HEK293 (cell line): ENCODE measurements around the gene GOLGA1.
A peak's percentile ranks its signal among the peaks of the same experiment; 100 is the strongest.

Experiments
- HIC1 ChIP-seq: fragments of 450-650 bp; formaldehyde crosslinking; IDR thresholded peaks from 2 replicates; pipeline ENCODE4 v1.5.1; 2016; ENCODE audit warnings: missing biosample characterization, missing genetic modification characterization
- SP2 ChIP-seq: fragments of 450-650 bp; formaldehyde crosslinking; IDR thresholded peaks from 2 replicates; pipeline ENCODE4 v1.5.1; 2016; ENCODE audit warnings: missing biosample characterization, missing genetic modification characterization
- YY2 ChIP-seq: fragments of 450-650 bp; formaldehyde crosslinking; IDR thresholded peaks from 2 replicates; pipeline ENCODE4 v1.5.1; 2016; ENCODE audit warnings: missing biosample characterization, missing genetic modification characterization
- ZBTB6 ChIP-seq: fragments of 450-650 bp; formaldehyde crosslinking; IDR thresholded peaks from 2 replicates; pipeline ENCODE4 v1.5.1; 2017; ENCODE audit warnings: missing biosample characterization, missing genetic modification characterization
- ZNF132 ChIP-seq: fragments of 450-650 bp; formaldehyde crosslinking; IDR thresholded peaks from 2 replicates; pipeline ENCODE4 v1.5.1; 2017; ENCODE audit warnings: missing biosample characterization, missing genetic modification characterization, borderline replicate concordance
- ZNF157 ChIP-seq: fragments of 450-650 bp; formaldehyde crosslinking; IDR thresholded peaks from 2 replicates; pipeline ENCODE4 v1.5.1; 2016; ENCODE audit warnings: missing biosample characterization, missing genetic modification characterization
- ZNF174 ChIP-seq: fragments of 450-650 bp; formaldehyde crosslinking; IDR thresholded peaks from 2 replicates; pipeline ENCODE4 v1.5.0; 2017; ENCODE audit warnings: missing biosample characterization, mild to moderate bottlenecking, missing genetic modification characterization
- ZNF184 ChIP-seq: fragments of 450-650 bp; IDR thresholded peaks from 2 replicates; pipeline ENCODE4 v1.5.1; 2018; ENCODE audit warnings: missing biosample characterization, mild to moderate bottlenecking, missing genetic modification characterization
- ZNF214 ChIP-seq: fragments of 450-650 bp; formaldehyde crosslinking; IDR thresholded peaks from 2 replicates; pipeline ENCODE4 v1.5.1; 2017; ENCODE audit warnings: missing biosample characterization, mild to moderate bottlenecking, missing genetic modification characterization, borderline replicate concordance
- ZNF26 ChIP-seq: fragments of 450-650 bp; formaldehyde crosslinking; IDR thresholded peaks from 2 replicates; pipeline ENCODE4 v1.5.1; 2016; ENCODE audit warnings: missing biosample characterization, missing genetic modification characterization
- ZNF311 ChIP-seq: fragments of 450-650 bp; formaldehyde crosslinking; IDR thresholded peaks from 2 replicates; pipeline ENCODE4 v1.5.1; 2017; ENCODE audit warnings: missing biosample characterization, missing genetic modification characterization, borderline replicate concordance
- ZNF394 ChIP-seq: fragments of 450-650 bp; formaldehyde crosslinking; IDR thresholded peaks from 2 replicates; pipeline ENCODE4 v1.5.1; 2016; ENCODE audit warnings: missing biosample characterization, missing genetic modification characterization, mild to moderate bottlenecking, moderate library complexity, borderline replicate concordance
- ZNF560 ChIP-seq: fragments of 450-650 bp; formaldehyde crosslinking; IDR thresholded peaks from 2 replicates; pipeline ENCODE4 v1.5.1; 2017; ENCODE audit warnings: missing biosample characterization, missing genetic modification characterization, borderline replicate concordance
- ZNF658 ChIP-seq: fragments of 450-650 bp; formaldehyde crosslinking; IDR thresholded peaks from 2 replicates; pipeline ENCODE4; 2016; ENCODE audit warnings: missing biosample characterization, missing genetic modification characterization
- ZNF660 ChIP-seq: fragments of 450-650 bp; IDR thresholded peaks from 2 replicates; pipeline ENCODE4 v1.5.1; 2018; ENCODE audit warnings: missing biosample characterization, mild to moderate bottlenecking, missing genetic modification characterization
- ZNF777 ChIP-seq: fragments of 450-650 bp; formaldehyde crosslinking; IDR thresholded peaks from 2 replicates; pipeline ENCODE4 v1.5.1; 2017; ENCODE audit warnings: missing biosample characterization, missing genetic modification characterization, borderline replicate concordance
- TF ChIP-seq, protein P1 (sequence below): fragments of 450-650 bp; formaldehyde crosslinking; IDR thresholded peaks from 2 replicates; pipeline ENCODE4 v1.5.1; 2016; ENCODE audit warnings: missing biosample characterization, missing genetic modification characterization
- TF ChIP-seq, protein P2 (sequence below): fragments of 450-650 bp; formaldehyde crosslinking; IDR thresholded peaks from 2 replicates; pipeline ENCODE4 v1.5.1; 2016; ENCODE audit warnings: missing biosample characterization, missing genetic modification characterization
- TF ChIP-seq, protein P3 (sequence below): fragments of 450-650 bp; formaldehyde crosslinking; IDR thresholded peaks from 2 replicates; pipeline ENCODE4 v1.5.1; 2016; ENCODE audit warnings: missing biosample characterization, missing genetic modification characterization, low read depth

Gene GOLGA1

GRCh38 chr9:124861342-124862229 lies 79.3 kb downstream of the GOLGA1 start, which contains the start of the genes ARPC5L and RPL35 (continued):
- TF ChIP-seq ZBTB6 (tag by site-specific recombination) = peak; percentile 6; the same call in 1 of the 2 replicates
- TF ChIP-seq ZNF658 (tag by site-specific recombination) = no peak
- peak; percentile 55; the same call in 1 of the 2 replicates for TF ChIP-seq ZNF394 (tag by site-specific recombination)
- TF ChIP-seq ZNF184 (tag by site-specific recombination) = no peak
- TF ChIP-seq ZNF560 (tag by site-specific recombination) = no peak
- no peak for TF ChIP-seq ZNF26 (tag by site-specific recombination)
- TF ChIP-seq ZNF311 (tag by site-specific recombination) = no peak
- peak; percentile 90 for TF ChIP-seq SP2
- TF ChIP-seq ZNF214 = no peak
- TF ChIP-seq, protein P1, sequence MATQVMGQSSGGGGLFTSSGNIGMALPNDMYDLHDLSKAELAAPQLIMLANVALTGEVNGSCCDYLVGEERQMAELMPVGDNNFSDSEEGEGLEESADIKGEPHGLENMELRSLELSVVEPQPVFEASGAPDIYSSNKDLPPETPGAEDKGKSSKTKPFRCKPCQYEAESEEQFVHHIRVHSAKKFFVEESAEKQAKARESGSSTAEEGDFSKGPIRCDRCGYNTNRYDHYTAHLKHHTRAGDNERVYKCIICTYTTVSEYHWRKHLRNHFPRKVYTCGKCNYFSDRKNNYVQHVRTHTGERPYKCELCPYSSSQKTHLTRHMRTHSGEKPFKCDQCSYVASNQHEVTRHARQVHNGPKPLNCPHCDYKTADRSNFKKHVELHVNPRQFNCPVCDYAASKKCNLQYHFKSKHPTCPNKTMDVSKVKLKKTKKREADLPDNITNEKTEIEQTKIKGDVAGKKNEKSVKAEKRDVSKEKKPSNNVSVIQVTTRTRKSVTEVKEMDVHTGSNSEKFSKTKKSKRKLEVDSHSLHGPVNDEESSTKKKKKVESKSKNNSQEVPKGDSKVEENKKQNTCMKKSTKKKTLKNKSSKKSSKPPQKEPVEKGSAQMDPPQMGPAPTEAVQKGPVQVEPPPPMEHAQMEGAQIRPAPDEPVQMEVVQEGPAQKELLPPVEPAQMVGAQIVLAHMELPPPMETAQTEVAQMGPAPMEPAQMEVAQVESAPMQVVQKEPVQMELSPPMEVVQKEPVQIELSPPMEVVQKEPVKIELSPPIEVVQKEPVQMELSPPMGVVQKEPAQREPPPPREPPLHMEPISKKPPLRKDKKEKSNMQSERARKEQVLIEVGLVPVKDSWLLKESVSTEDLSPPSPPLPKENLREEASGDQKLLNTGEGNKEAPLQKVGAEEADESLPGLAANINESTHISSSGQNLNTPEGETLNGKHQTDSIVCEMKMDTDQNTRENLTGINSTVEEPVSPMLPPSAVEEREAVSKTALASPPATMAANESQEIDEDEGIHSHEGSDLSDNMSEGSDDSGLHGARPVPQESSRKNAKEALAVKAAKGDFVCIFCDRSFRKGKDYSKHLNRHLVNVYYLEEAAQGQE (tag by site-specific recombination) = no peak
- TF ChIP-seq, protein P2, sequence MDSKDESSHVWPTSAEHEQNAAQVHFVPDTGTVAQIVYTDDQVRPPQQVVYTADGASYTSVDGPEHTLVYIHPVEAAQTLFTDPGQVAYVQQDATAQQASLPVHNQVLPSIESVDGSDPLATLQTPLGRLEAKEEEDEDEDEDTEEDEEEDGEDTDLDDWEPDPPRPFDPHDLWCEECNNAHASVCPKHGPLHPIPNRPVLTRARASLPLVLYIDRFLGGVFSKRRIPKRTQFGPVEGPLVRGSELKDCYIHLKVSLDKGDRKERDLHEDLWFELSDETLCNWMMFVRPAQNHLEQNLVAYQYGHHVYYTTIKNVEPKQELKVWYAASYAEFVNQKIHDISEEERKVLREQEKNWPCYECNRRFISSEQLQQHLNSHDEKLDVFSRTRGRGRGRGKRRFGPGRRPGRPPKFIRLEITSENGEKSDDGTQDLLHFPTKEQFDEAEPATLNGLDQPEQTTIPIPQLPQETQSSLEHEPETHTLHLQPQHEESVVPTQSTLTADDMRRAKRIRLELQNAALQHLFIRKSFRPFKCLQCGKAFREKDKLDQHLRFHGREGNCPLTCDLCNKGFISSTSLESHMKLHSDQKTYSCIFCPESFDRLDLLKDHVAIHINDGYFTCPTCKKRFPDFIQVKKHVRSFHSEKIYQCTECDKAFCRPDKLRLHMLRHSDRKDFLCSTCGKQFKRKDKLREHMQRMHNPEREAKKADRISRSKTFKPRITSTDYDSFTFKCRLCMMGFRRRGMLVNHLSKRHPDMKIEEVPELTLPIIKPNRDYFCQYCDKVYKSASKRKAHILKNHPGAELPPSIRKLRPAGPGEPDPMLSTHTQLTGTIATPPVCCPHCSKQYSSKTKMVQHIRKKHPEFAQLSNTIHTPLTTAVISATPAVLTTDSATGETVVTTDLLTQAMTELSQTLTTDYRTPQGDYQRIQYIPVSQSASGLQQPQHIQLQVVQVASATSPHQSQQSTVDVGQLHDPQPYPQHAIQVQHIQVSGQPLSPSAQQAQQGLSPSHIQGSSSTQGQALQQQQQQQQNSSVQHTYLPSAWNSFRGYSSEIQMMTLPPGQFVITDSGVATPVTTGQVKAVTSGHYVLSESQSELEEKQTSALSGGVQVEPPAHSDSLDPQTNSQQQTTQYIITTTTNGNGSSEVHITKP = peak; percentile 97
- TF ChIP-seq ZNF174 (tag by site-specific recombination) = no peak
- TF ChIP-seq ZNF157 = no peak
- TF ChIP-seq, protein P3, sequence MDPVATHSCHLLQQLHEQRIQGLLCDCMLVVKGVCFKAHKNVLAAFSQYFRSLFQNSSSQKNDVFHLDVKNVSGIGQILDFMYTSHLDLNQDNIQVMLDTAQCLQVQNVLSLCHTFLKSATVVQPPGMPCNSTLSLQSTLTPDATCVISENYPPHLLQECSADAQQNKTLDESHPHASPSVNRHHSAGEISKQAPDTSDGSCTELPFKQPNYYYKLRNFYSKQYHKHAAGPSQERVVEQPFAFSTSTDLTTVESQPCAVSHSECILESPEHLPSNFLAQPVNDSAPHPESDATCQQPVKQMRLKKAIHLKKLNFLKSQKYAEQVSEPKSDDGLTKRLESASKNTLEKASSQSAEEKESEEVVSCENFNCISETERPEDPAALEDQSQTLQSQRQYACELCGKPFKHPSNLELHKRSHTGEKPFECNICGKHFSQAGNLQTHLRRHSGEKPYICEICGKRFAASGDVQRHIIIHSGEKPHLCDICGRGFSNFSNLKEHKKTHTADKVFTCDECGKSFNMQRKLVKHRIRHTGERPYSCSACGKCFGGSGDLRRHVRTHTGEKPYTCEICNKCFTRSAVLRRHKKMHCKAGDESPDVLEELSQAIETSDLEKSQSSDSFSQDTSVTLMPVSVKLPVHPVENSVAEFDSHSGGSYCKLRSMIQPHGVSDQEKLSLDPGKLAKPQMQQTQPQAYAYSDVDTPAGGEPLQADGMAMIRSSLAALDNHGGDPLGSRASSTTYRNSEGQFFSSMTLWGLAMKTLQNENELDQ (tag by site-specific recombination) = no peak
- TF ChIP-seq YY2 (tag by site-specific recombination) = peak; percentile 43; the same call in 1 of the 2 replicates
- peak; percentile 99 for TF ChIP-seq HIC1 (tag by site-specific recombination)
- 0 out of 2 replicates have a peak, but pooled peaks have one; percentile 30 for TF ChIP-seq ZNF660 (tag by site-specific recombination)
- TF ChIP-seq ZNF777 (tag by site-specific recombination) = no peak
- TF ChIP-seq ZNF132 (tag by site-specific recombination) = no peak
